Measurements from ENCODE around the gene OR5AR1.
"Not testable (repeated sequence)": the region's sequence is repeated elsewhere in the genome, so short reads cannot be mapped to it uniquely, and the experiment has no call there.

Gene OR5AR1

DNA sequence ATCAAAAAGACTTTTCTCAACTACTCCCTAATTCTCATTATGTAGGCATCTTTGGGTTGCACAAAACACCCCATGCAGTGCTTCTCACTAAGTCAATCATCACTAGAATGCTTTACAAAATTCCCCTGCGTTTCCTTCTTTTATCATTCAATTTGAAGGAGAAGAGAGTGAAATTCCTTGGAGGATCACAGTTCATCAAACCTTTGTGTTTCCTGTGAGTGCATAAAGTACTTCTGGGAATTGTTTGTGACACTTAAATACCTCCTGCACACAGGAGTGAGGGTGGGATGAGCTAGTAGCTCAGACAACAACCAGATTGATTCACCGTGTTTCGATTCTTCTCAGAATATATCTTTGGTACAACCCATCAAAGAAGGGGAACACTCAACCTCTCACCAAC lies 3.7 kb upstream of the OR5AR1 start:
- DNase-seq (ENCODE audit: low spot score), result no peak
- in situ Hi-C loops (cut with MboI; ENCODE audit: low pct_unique_long_range_greater_than_20kb, low sequenced_read_pairs, unreplicated experiment), result no loop called here
- TF ChIP-seq, protein P1, sequence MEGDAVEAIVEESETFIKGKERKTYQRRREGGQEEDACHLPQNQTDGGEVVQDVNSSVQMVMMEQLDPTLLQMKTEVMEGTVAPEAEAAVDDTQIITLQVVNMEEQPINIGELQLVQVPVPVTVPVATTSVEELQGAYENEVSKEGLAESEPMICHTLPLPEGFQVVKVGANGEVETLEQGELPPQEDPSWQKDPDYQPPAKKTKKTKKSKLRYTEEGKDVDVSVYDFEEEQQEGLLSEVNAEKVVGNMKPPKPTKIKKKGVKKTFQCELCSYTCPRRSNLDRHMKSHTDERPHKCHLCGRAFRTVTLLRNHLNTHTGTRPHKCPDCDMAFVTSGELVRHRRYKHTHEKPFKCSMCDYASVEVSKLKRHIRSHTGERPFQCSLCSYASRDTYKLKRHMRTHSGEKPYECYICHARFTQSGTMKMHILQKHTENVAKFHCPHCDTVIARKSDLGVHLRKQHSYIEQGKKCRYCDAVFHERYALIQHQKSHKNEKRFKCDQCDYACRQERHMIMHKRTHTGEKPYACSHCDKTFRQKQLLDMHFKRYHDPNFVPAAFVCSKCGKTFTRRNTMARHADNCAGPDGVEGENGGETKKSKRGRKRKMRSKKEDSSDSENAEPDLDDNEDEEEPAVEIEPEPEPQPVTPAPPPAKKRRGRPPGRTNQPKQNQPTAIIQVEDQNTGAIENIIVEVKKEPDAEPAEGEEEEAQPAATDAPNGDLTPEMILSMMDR (IDR thresholded peaks at IDR 0.05; ENCODE audit: extremely low read depth, insufficient read depth, missing control alignments), result no peak

DNA sequence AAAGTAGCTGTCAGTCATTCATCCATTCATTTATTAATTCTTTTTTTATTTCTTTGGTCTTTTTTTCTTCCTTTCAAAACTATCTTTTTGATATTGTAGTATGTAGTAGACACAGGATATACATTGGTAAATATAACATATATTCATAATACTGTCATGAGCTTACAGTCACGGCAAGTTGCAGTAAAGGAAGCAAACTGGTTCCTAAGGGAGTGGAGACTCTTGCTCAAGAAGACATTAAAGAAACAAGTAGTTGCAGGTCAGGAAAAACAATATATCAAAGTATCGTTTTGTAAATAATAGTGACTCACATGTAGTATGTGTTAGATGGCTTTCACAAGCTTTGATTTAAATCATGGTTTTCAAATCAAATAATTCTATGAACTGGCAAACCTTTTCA lies 7.5 kb downstream of the OR5AR1 start:
- no peak for DNase-seq (ENCODE audit: low spot score)
- TF ChIP-seq, protein P1 (IDR thresholded peaks at IDR 0.05; ENCODE audit: extremely low read depth, insufficient read depth, missing control alignments), result no peak
- in situ Hi-C loops (cut with MboI; ENCODE audit: low pct_unique_long_range_greater_than_20kb, low sequenced_read_pairs, unreplicated experiment), result no loop called here

DNA sequence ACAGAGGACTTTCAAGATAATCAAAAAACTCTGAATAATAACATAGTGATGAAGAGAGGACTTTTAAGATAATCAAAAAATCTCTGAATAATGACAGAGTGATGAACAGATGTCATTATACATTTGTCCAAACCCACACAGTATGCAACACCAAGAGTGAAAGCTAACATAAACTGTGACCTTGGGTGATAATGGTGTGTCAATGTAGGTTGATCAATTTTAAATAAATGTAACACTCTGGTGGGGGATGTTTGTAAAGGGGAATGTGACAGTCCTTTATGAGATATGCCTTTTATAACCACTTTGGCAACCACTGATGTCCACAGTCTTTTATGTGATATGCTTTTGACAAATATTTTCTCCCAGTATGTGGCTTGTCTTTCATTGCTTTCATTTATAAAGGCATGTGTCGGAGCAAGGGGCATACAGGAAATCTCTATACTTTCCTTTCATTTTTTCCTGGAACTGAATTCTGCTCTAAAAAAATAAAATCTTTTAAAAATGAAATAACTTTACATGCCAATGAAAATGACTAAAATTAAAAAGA lies 25.1 kb downstream of the OR5AR1 start:
- in situ Hi-C loops (cut with MboI; ENCODE audit: low pct_unique_long_range_greater_than_20kb, low sequenced_read_pairs, unreplicated experiment), result loop anchor here (25.0 kb wide), 1 partner anchor 99 kb away; no protein-coding TSS in a partner anchor
- TF ChIP-seq, protein P1 (IDR thresholded peaks at IDR 0.05; ENCODE audit: extremely low read depth, insufficient read depth, missing control alignments), result no peak
- no peak for DNase-seq (ENCODE audit: low spot score)

DNA sequence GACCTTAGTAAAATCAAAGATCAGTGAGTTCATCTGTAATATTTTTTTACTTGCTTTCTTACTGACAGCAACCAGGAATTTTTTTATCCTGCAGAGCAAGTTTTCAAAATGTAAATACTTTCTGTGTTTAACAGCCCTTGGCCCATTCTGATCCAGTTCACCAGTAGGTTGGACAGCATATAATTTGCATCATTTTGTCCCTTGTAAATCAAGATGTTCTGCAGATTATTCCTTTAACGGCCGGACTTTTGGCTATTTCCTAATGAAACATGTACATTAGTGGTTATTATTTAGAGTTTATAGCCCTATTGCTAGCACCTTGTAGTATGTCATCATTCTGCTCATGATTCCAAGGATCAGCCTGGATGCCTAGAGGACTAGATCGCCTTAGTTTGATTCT lies 27.7 kb downstream of the OR5AR1 start:
- in situ Hi-C loops (cut with MboI; ENCODE audit: low pct_unique_long_range_greater_than_20kb, low sequenced_read_pairs, unreplicated experiment), result loop anchor here (25.0 kb wide), 1 partner anchor 96 kb away; no protein-coding TSS in a partner anchor
- not testable (repeated sequence) for DNase-seq (ENCODE audit: low spot score)

DNA sequence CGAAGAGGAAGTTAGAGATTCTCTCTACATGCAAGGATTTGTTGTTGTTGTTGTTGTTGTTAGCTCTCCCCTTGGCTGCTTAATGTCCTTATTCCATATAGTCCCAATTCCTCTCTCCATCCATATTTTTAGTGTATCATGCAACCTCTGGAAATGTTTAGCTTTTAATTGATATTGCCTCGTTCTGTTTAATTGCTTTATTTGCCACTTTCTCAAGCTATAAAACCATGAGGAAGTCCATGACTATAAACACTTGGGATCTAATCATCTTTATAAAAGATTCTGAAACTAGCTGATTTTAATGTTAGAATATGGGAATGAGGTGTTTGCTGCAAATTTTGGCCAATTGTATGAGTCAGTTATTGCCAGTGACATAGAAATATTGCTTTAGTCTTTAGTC lies 29.9 kb downstream of the OR5AR1 start:
- TF ChIP-seq, protein P1 (IDR thresholded peaks at IDR 0.05; ENCODE audit: extremely low read depth, insufficient read depth, missing control alignments), result no peak
- no peak for DNase-seq (ENCODE audit: low spot score)
- in situ Hi-C loops (cut with MboI; ENCODE audit: low pct_unique_long_range_greater_than_20kb, low sequenced_read_pairs, unreplicated experiment), result loop anchor here (25.0 kb wide), 1 partner anchor 94 kb away; no protein-coding TSS in a partner anchor

DNA sequence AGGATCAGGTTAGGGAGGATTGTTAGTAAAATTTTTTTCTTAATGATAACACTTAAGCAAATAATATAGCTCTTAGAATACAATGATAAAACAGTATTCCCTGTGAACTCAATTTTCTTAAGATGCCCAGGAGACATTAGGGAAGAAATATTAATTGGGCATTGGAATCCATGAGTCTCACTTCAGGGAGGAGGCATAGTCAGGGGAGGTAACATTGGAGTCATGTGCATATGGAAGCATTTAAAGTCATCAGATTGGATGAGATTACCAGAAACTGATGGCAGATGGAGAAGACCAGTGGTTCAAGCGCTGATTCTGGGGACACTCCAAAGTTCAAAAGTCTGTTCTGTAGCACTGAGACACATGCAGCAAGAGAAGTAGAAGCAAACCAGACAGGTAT lies 35.3 kb downstream of the OR5AR1 start, which contains the start of gene OR9G1:
OR9G1 (plus strand) TSS at position 301 of the 400 bp plus-strand sequence. CDS start 1,293 bp downstream, outside the sequence.
- TF ChIP-seq, protein P1 (IDR thresholded peaks at IDR 0.05; ENCODE audit: extremely low read depth, insufficient read depth, missing control alignments), result no peak
- no peak for DNase-seq (ENCODE audit: low spot score)
- in situ Hi-C loops (cut with MboI; ENCODE audit: low pct_unique_long_range_greater_than_20kb, low sequenced_read_pairs, unreplicated experiment), result loop anchor here (25.0 kb wide), 1 partner anchor 89 kb away; no protein-coding TSS in a partner anchor

DNA sequence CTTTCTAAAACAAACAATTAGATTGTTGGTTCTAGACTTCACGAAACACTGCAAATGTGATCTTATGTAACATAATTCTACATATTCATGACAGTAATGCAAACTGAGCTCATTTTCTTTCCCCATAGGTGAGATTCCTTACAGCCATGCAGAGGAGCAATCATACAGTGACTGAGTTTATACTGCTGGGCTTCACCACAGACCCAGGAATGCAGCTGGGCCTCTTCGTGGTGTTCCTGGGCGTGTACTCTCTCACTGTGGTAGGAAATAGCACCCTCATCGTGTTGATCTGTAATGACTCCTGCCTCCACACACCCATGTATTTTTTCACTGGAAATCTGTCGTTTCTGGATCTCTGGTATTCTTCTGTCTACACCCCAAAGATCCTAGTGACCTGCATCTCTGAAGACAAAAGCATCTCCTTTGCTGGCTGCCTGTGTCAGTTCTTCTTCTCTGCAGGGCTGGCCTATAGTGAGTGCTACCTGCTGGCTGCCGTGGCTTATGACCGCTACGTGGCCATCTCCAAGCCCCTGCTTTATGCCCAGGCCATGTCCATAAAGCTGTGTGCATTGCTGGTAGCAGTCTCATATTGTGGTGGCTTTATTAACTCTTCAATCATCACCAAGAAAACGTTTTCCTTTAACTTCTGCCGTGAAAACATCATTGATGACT lies 36.9 kb downstream of the OR5AR1 start:
- in situ Hi-C loops (cut with MboI; ENCODE audit: low pct_unique_long_range_greater_than_20kb, low sequenced_read_pairs, unreplicated experiment), result no loop called here
- TF ChIP-seq, protein P1 (IDR thresholded peaks at IDR 0.05; ENCODE audit: extremely low read depth, insufficient read depth, missing control alignments), result no peak
- no peak for DNase-seq (ENCODE audit: low spot score)

Measured in GM13977 (cell line).